ENCODE results near the gene AHSG.

AHSG gene

GRCh38 chr3:186593862-186594261 lies 19.0 kb upstream of the AHSG start:
- no peak for DNase-seq

DNA sequence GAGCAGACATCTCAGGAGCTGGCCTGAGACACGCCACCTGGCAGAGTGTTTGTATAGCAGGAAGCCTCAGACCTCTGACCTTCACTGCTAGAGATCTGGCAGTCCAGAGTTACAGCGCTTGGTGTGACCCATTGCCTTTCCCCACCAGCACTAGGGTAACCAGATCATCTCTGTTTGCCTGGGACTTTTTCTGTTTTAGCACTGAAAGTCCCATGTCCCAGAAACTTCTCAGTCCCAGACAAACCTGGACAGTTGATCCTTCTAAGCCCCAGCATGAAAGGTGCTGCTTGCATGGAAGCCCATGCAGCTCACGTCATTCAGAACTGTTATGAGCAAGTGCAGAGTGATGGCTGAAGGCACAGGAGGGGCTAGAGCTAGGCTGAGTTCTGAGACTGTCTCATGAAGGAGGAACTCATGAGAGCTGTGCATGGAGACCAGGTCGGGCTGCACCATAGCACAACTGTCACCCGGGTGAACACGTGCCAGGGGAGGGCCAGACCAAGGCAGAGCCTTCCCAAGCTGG lies 18.2 kb upstream of the AHSG start:
- DNase-seq: no peak

DNA sequence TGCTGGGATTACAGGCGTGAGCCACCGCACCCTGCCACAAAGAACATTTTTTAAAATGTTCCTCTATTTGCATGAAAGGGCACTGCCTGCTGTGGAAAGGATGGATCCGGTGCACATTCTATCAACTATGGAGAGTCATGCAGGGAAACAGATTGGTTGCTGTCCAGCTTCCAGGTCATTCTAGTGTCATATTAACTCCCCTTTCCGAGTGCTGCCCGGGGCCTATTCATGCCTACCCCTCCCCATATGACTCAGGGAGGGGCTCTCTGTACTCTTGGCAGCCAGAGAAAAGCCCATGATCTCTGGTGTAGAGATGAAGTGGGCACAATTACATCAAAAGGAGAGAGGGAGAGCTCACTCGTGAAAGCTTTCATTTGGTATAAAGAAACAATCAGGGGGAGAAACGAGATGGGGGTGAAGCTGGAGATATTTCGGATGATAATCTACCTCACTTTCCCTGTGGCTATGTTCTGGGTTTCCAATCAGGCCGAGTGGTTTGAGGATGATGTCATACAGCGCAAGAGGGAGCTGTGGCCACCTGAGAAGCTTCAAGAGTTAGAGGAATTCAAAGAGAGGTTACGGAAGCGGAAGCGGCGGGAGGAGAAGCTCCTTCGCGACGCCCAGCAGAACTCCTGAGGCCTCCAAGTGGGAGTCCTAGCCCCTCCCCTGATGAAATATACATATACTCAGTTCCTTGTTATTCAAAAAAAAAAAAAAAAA lies 16.1 kb upstream of the AHSG start:
- no peak for DNase-seq

DNA sequence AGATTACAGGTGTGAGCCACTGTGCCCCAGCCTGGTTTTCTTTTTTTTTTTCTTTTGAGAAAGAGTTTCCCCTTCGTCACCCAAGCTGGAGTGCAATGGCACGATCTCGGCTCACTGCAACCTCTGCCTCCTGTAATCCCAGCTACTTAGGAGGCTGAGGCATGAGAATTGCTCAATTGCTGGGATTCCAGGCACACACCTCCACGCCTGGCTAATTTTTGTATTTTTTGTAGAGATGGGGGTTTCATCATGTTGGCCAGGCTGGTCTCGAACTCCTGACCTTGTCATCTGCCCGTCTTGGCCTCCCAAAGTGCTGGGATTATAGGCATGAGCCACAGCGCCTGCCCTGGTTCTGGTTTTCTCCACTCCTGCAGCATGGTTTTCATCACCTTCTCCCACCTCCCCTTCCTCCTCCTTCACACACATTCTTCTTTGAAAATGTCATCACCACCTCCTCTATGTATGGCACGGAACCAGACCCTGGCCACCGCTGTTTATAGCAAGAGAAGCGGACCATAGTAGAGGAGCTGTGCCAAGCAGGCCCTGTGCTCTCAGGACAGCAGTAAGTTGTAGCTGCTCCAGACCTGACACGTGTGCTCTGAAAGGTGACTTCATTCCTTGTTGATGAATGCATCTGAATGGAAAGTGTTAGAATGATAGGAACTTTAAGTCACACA lies 14.6 kb upstream of the AHSG start:
- no peak for DNase-seq

- DNase-seq: no peak
Measured at GRCh38 chr3:186598794-186599141, 14.1 kb upstream of the AHSG start.

DNA sequence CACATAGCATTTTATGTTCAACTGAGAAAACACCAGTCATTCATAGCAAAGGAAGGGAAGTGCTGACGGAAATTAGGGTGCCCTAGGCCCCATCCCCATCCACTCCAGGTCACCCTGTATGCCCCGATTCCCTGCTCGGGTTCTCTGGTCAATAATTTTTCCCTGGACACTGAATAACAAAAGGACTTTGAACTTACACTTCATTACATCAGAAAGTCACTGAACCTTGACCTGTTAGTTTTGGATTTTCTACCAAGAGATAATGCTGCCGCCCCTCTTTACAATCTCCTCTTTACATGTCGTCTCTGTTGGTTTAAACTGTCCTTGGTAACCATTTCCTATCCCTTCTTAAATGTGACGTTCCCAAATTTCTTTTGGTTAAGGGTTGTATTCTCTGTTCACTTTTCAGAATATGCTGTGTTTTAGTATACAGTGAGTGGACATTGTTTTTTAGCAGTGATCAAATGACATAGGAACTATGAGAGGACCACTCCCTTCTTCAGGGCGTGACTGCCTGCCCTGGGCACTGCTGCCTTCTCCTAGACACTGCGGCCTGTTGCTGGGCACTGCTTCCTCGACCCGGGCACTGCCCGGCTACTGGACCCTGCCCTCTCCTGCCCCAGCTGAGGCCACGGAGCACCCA lies 13.6 kb upstream of the AHSG start:
- no peak for DNase-seq

GRCh38 chr3:186599785-186600166 lies 13.1 kb upstream of the AHSG start:
- no peak for DNase-seq

DNA sequence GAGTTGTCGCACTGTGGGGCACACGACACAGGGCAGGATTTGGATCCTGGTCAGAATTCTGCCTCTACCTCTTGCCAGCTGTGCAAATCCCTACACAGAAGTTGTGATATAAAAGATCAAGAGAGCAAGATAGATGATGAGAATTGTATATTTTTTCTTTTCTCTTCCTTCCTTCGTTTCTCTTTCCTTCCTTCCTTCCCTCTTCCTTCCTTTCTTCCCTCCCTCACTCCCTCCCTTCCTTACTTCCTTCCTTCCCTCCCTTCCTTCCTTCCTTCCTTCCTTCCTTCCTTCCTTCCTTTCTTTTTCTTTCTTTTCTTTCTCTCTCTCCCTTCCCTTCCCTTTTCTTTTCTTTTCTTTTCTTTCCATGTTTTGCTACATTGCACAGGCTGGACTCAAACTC lies 12.0 kb upstream of the AHSG start:
- DNase-seq: no peak

- DNase-seq: no peak
Measured at GRCh38 chr3:186603159-186603558, 9.7 kb upstream of the AHSG start.

GRCh38 chr3:186605078-186605477 lies 7.8 kb upstream of the AHSG start:
- DNase-seq: no peak

- no peak for DNase-seq
Measured at GRCh38 chr3:186605561-186606545, 7.0 kb upstream of the AHSG start.

GRCh38 chr3:186608624-186609215 lies 4.1 kb upstream of the AHSG start:
- no peak for DNase-seq

GRCh38 chr3:186609247-186609868 lies 3.5 kb upstream of the AHSG start:
- DNase-seq: no peak

GRCh38 chr3:186612065-186612464 lies 795 bp upstream of the AHSG start:
- no peak for DNase-seq

DNA sequence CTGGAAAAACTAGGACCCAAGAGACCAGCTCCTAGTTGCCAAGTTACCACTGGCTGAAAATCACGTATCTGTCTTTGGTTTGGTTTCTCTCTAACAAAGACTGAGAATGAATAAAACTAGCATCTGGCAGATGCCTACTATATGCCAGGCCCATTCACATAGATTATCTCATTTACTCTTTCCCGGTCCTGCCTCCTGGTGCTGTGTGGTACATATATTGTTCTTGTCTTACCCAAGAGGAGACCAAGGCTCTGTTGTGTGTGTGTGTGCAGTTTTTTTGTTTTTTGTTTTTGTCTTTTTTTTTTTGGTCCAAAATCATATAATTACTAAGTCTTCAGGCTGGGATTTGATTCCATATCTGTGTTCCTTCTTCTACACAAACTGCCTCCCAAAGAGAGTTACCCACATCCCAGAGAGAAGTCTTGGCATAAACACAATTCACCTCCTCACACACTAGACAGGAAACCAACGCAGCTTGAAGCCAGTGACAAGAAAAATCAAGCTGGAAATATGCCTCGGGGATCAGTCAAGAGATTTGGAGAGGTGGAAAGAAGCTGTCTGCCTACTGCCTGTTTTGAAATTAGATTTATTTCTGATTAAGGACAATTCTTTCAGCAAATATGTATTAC lies 891 bp downstream of the AHSG start:
- DNase-seq: no peak

- no peak for DNase-seq
Measured at GRCh38 chr3:186614266-186614596, 1.4 kb downstream of the AHSG start.

DNA sequence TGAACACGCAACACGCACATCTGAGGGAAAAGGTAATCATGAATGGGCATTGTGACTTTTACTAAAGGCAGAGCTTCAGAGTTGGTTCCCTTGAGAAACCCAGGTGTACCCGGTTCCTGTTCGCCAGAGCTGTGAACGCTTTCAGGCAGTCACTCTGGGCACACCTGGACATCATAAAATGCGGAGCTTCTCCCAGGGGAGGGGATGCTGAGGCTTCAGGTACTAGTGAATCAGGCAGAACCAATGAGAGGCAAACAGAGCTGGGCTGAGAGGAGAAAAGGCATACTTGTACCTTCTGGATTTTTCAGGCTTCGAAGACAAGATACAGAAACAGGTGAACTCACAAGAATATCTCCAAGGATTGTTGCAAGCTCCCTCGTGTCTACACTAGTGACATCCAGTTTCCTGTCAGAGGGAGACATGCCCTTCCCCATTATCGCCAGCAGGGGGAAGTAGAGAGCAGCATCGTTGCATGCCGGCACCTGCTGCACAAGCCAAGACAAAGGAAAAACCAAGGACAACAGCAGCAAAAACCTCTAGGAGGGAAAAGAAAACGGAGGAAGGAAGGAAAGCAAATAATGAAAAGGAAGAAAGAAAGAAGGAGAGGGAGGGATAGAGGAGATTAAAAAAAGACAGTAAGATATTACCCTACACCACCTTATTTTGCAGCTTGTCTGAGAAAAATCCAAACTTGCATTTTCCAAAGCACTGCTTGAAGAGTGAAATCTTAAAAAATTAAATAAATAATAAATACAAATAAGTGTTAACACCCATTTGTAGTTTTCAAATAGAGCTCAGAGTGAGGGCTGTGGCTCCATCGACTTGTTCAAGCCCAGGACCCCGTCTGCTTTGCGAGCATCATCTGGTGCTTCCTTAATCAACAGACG lies 2.0 kb downstream of the AHSG start:
- DNase-seq: peak; percentile 88

- DNase-seq: no peak
Measured at GRCh38 chr3:186616299-186616617, 3.4 kb downstream of the AHSG start.

GRCh38 chr3:186617036-186617946 lies 4.4 kb downstream of the AHSG start:
- peak; percentile 91 for DNase-seq

Data from activated CD8-positive, alpha-beta memory T cell treated with anti-CD3 and anti-CD28 coated beads for 24 hours (primary cell).